Right cardiac atrium (tissue), 5 donors: ENCODE measurements around the gene TCFL5. TPM values are rescaled to one million over a fixed set of nuclear protein-coding genes. Genes with fewer than 3 reads are reported as not detected.
A peak's percentile ranks its signal among the peaks of the same experiment; 100 is the strongest.

Source experiments
- ATAC-seq, 2 donors: fragments of 200-7000 bp; cut with Tn5 transposase; one replicate each; pipeline versions ENCODE4 v1.8.0 to v1.9.1; 2020; ENCODE audit warnings: moderate library complexity in 2 of 2, mild to moderate bottlenecking in 1 of 2
- DNase-seq, 3 donors: peaks; one replicate each; pipeline ENCODE4 v3.0.0-alpha.2; 2020
- H3K27ac ChIP-seq: one replicate; pipeline ENCODE4 v1.5.1; 2013; ENCODE audit warnings: mild to moderate bottlenecking, low read length, control low read depth, moderate library complexity
- H3K27me3 ChIP-seq: one replicate; pipeline ENCODE4 v1.6.1; 2013; ENCODE audit not compliant: control insufficient read depth, insufficient read depth
- H3K4me1 ChIP-seq: one replicate; pipeline ENCODE4 v1.6.1; 2013; ENCODE audit warnings: low read length; ENCODE audit not compliant: control insufficient read depth, insufficient read depth
- H3K4me3 ChIP-seq: one replicate; pipeline ENCODE4 v1.5.1; 2013; ENCODE audit warnings: low read length, control low read depth
- H3K9me3 ChIP-seq: one replicate; pipeline ENCODE4 v1.6.1; 2013; ENCODE audit warnings: low read length; ENCODE audit not compliant: control insufficient read depth
- WGBS: extraction: QIAGEN DNeasy Blood & Tissue Kit; methylation state at CpG from one replicate; pipeline ENCODE4 v1.1.7; 2013; 5-methylcytosine and 5-hydroxymethylcytosine counted together
- intact Hi-C, 4 donors: fragments of 100-400 bp; cut with DNase I; formaldehyde crosslinking; loops; one replicate each; pipeline versions ENCODE4 v1.11.0 to v1.14.0; 2022 to 2023
- polyA plus RNA-seq: library from polyadenylated mRNA; stranded (reverse); fragments of 200-250 nt; gene quantifications from one replicate; pipeline ENCODE4 v1.2.3, GENCODE V29; 2013
- total RNA-seq, 4 donors: library from RNA; stranded (reverse); fragmentation: NEBNext Ultra II Directional; extraction: Animal tissue kit (Norgen Biotek cat#: 25700); gene quantifications; one replicate each; pipeline ENCODE4 v1.2.1, GENCODE V29; 2021
- donor health status: healthy with polysubstance abuse.
- donor health status: DM: no; HTN: yes; CAD: no.
- donor health status: DM: no; HTN: no; CAD: no.
- donor health status: DM: no; HTN: yes; CAD: no; lungs with severe emphysema.
- donor health status: DM: yes; HTN: yes; CAD: no.

TCFL5 gene
- total and polyA plus RNA-seq, 5 donors = 5.2 to 9.9 (median 7.9) TPM

DNA sequence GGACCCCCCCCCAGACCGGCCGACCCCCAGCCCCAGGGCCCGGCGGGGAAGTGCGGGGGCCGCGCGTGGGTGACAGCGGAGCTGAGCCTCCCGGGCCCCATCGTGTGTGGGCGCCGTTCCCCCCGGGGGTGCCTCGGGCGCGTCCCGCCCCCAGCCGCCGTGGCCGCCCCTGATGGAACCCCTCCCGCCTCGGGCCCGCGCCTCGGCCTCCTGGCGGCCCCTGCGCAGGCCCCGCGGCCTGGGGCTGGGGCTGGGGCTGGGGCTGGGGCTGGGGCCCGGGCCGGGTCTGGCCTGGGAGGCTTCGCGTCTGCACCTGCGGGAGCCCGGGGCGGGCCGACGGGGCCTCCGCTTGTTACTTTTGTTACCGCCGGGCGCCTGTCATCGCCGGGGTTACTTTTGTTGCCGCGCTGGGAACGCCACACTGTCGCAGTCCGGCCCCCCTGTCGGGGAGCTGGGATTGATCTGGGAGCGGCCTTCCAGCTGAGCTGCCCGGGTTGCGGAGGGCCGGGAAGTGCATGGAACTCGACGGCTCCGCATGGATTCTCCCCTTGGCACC is 56.4 kb downstream of the TCFL5 start:
- ATAC-seq (peak; percentile 5 to 14), DNase-seq (peak in 1 of 3 donors; percentile 69)
- Histone ChIP-seq H3K9me3 (no peaks in the 10 kb centered on the region), H3K4me1 (peaks cover 11% of the 10 kb centered on the region), H3K4me3 (peak overlapping the region; percentile 80), H3K27ac (peak overlapping the region; percentile 54), H3K27me3 (no peaks in the 10 kb centered on the region)
- WGBS = under 1% methylated on average over 58 of the region's 58 CpGs
- intact Hi-C loops = loop anchor here in 1 of 4 donors (5.0 kb wide), 1 partner anchor 138 kb away; no protein-coding TSS in a partner anchor

DNA sequence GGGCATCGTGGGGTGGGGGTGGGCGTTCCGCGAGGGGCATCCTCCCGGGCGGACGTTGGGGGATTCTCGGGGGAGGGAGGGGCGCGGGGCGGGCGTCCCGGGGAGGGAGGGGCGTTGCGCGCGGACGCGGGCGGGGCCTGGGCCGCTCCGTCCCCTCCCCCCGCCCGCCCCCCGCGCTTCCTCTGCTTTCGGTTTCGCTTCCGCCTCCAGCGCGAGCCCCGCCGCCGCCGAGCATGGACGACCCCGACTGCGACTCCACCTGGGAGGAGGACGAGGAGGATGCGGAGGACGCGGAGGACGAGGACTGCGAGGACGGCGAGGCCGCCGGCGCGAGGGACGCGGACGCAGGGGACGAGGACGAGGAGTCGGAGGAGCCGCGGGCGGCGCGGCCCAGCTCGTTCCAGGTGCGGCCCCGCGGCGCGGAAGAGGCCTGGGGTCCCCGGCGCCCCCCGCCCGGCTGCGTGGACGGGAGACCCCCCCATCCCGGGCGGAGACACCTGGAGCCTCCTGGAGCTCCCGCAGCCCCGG is 56.9 kb downstream of the TCFL5 start, which contains the start of gene OGFR:
TSS of gene OGFR (plus strand) at position 209 of the 528 bp plus-strand sequence. CDS start at position 234, 25 bp downstream.
- peak within 1 kb of the TSS; percentile 80 for H3K4me3 ChIP-seq

DNA sequence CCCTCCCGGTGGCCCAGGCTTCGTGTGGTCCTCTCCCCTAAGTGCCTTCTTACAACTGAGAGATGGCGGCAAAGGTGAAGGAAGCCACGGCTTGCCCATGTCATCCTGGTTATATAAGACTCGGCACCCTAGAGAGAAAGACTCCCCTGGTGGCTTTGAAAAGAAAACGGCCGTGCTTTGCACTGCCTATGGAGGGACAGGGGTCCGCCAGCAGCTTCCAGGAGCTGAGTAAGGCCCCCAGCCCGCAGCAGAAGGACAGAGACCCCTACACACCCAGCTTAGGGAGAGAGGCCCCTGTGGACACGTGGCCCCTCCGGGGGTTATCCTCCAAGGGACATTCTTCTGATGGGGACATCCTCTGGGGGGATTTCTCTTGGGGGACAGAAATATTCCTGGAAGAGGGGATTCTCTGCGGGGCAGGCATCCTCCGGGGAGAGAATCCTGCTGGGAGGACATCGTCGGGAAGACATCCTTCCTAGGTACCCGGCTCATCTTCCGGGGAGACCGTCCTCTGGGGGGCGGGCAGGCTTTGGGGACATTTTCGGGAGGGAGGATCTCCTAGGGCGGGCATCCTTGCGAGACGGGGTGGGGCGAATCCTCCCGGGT is 57.5 kb downstream of the TCFL5 start:
- intact Hi-C loops = no loop called here
- peak in 1 of 3 donors; percentile 61 for DNase-seq
- Histone ChIP-seq H3K4me1 (peaks cover 11% of the 10 kb centered on the region), H3K27me3 (no peaks in the 10 kb centered on the region), H3K4me3 (peak overlapping the region; percentile 80), H3K27ac (peak overlapping the region; percentile 27), H3K9me3 (no peaks in the 10 kb centered on the region)
- no peak for ATAC-seq
- 18% methylated on average over 25 of the region's 25 CpGs for WGBS

More for the DNA sequence above, 56.9 kb downstream of the TCFL5 start, which contains the start of gene OGFR:
- DNase-seq (peak; percentile 72 to 89 (median 89)), ATAC-seq (peak; percentile 24 to 37)
- H3K27ac ChIP-seq = peak within 1 kb of the TSS; percentile 65
- H3K9me3 ChIP-seq = no peaks in the 10 kb centered on the region
- WGBS = under 1% methylated on average over 75 of the region's 77 CpGs
- intact Hi-C loops = loop anchor here in 1 of 4 donors (5.0 kb wide), 1 partner anchor 137 kb away; no protein-coding TSS in a partner anchor
- peaks cover 11% of the 10 kb centered on the region for H3K4me1 ChIP-seq
- no peaks in the 10 kb centered on the region for H3K27me3 ChIP-seq

DNA sequence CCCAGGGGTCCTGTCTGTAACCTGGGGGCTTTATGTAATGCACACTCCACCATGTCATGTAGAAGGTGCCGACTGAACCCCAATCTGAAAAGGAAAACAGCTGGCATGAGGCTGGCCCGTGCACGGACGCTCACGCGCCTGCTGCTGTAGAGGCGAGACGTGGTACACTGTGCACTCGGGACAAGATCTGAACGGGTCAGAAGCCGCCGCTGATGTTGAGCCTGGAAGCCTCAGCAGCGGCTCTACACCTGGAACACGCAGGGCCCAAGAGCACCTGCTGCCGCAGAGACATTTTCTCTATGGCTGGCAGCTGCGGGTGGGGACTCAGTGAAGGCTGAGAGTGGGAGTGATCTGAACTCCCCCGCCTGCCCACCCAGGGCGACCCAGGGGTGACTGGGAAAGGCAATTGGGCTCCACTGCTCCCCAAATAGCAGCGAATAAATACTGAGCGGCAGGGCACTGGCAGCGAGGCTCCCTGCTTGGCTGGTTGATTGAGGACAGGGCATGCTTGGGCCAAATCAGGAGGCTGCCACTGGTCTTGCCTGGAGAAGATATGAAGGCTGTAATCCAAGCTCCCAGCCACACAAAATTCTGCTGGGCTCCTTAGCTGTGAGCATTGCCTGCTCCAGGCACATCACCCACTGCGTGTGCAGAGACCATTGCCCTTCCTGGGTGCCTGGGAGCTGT is 59.5 kb downstream of the TCFL5 start:
- ATAC-seq (no peak), DNase-seq (no peak)
- no peaks in the 10 kb centered on the region for H3K27me3 ChIP-seq
- WGBS = 81% methylated on average over 22 of the region's 22 CpGs
- peaks cover 9% of the 10 kb centered on the region for H3K4me1 ChIP-seq
- no peak overlapping the region for H3K4me3 ChIP-seq
- peak overlapping the region; percentile 10 for H3K27ac ChIP-seq
- no peaks in the 10 kb centered on the region for H3K9me3 ChIP-seq
- intact Hi-C loops = no loop called here

DNA sequence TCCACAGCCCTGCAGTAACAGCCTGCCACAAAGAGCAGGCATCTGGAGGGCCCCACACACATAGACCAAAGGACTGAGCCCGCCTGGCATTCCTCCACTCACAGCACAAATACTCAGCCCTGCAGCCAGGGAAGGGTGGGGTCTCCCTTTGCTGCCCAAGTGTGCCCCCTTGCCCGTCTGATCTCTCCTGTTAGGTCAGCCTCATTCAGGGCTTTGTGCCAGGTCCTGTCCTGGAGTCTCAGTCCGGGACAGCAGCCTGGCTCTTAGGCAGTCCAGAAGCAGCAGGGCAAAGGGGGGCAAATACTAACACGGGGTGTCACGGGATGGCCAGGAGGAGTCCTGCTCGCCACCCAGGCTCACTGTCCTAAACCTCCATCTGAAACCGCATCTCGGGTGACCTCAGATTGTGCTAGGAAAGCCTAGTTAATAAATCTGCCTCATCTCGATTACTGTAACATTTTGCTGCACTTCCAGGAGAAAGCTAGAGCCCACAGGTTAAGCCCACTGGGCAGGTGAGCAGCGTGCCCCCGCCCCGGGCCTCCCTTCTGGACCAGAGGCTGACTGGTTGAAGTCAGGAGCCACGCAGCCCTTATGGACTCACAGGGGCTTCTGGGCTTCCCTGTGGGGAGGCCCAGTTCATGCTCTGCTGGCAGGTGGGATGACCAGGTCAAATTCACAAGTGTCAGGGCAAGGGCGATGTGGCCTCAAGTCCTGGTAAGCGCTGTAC is 60.2 kb downstream of the TCFL5 start:
- intact Hi-C loops = no loop called here
- Histone ChIP-seq H3K27me3 (no peaks in the 10 kb centered on the region), H3K27ac (peak overlapping the region; percentile 4), H3K4me3 (no peak overlapping the region), H3K4me1 (peaks cover 6% of the 10 kb centered on the region), H3K9me3 (no peaks in the 10 kb centered on the region)
- ATAC-seq (peak in 1 of 2 donors; percentile 9), DNase-seq (peak in 1 of 3 donors; percentile 68)
- WGBS = 78% methylated on average over 15 of the region's 15 CpGs

DNA sequence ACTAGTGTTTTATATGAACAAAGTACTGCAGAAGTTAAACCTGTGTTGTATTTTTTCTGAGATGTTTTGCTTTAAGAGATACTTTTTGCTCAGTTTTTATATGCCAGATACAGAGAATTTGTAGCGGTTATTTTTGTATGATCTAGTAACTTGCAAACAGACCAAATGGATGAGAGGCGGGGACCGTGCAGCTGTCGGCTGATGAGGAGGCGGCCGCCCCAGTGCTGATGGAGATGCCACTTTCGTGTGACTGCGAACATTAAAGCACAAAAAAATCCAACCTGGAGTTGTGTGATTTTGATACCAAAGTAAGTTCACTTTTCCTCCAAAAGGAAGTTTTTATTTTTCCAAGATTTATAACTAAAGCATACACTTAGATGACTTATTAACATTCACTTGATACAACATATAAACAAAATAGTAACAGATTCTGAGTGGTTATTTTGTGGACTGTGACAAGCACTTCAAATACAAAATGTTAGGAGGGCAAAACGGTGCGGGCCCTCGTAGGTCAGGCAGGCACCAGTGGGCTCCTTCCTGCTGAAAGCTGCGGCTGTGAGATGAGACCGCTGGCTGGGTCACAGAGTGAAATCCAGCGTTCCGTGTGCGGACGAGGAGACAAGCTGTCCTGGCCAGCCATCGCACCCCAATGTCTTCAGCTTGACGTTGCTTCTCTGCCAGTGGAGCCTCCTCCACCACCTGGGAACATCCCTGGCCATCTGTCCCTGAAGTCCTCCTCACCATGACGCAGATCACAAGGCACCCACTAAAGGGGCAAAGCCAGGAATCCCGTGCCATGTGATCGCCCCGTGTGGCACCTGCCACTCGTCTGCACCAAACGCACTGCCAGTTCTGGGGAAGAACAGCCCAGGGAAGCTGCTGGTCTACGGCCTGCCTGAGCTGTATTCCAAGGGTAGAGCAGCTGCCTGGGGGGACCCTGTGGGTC is 61.0 kb downstream of the TCFL5 start:
- Histone ChIP-seq H3K9me3 (no peaks in the 10 kb centered on the region), H3K4me1 (no peaks in the 10 kb centered on the region), H3K4me3 (no peak overlapping the region), H3K27me3 (no peaks in the 10 kb centered on the region), H3K27ac (no peak overlapping the region)
- 81% methylated on average over 26 of the region's 26 CpGs for WGBS
- ATAC-seq (no peak), DNase-seq (no peak)
- intact Hi-C loops = no loop called here

DNA sequence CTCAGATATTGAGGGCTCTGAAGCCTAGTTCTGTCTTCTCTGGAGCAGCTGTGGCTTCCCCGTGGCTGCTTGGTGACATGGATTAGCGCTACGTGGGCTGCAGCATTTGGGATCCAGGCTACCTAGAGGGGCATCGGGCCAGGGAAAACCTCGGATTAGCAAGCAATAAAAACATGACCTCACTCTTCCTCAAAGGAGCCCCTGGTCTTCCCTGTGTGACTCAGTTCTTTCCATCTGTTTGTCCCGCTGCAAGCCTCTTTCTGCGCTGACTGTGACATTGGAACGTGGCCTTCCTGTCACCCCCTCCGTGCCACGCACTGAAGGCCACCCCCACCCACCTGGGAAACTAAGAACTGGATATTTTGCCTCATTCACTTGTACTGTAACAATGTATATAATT is 61.7 kb downstream of the TCFL5 start:
- intact Hi-C loops = loop anchor here in 1 of 4 donors (10.0 kb wide), 1 partner anchor 295 kb away; no protein-coding TSS in a partner anchor
- 83% methylated on average over 10 of the region's 10 CpGs for WGBS
- DNase-seq = no peak
- Histone ChIP-seq H3K4me3 (no peak overlapping the region), H3K27ac (no peak overlapping the region), H3K9me3 (no peaks in the 10 kb centered on the region), H3K4me1 (no peaks in the 10 kb centered on the region), H3K27me3 (no peaks in the 10 kb centered on the region)
- no peak for ATAC-seq

DNA sequence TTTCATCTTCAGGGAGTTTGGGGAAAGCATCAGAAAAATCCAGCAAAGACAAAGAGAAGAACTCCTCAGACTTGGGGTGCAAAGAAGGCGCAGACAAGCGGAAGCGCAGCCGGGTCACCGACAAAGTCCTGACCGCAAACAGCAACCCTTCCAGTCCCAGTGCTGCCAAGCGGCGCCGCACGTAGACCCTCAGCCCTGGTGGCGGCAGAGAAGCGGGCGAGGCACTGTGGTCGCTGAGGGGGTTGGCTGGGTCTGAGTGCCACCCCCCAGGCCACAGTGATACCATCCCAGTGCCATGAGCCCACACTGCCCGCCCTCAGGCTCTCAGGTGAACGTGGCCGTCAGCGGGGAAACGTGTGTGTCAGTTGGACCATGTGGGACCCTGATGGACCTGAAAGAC is 62.2 kb downstream of the TCFL5 start:
- intact Hi-C loops = loop anchor here in 1 of 4 donors (10.0 kb wide), 1 partner anchor 295 kb away; no protein-coding TSS in a partner anchor
- WGBS = 96% methylated on average over 19 of the region's 19 CpGs
- DNase-seq (no peak), ATAC-seq (no peak)
- Histone ChIP-seq H3K27me3 (no peaks in the 10 kb centered on the region), H3K9me3 (no peaks in the 10 kb centered on the region), H3K27ac (no peak overlapping the region), H3K4me1 (no peaks in the 10 kb centered on the region), H3K4me3 (no peak overlapping the region)

DNA sequence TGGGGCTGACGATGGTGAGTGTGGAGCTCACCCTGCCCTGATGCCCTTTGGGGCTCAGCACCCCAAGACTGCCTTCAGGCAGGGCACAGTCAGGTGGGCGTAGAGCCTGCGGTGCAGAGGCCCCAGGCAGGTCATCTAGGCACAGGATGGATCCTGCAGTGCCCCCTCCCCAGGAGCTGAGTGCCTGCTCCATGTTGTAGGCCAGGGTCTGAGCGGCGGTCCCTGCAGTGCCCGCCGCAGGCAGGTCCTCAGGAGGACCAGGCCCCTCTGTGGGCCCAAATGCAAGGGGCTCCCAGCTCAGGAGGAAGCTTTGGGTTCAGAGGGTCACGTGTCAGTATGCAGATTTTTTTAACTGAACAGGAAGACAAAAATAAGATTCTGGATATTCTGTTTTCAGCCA is 62.6 kb downstream of the TCFL5 start:
- H3K27ac ChIP-seq = no peak overlapping the region
- 94% methylated on average over 8 of the region's 8 CpGs for WGBS
- H3K4me3 ChIP-seq = no peak overlapping the region
- intact Hi-C loops = loop anchor here in 1 of 4 donors (10.0 kb wide), 1 partner anchor 294 kb away; no protein-coding TSS in a partner anchor
- ATAC-seq (no peak), DNase-seq (peak in 1 of 3 donors; percentile 50)
- H3K4me1 ChIP-seq = no peaks in the 10 kb centered on the region
- H3K27me3 ChIP-seq = no peaks in the 10 kb centered on the region
- no peaks in the 10 kb centered on the region for H3K9me3 ChIP-seq
